Measurements from ENCODE around the gene SNAI3.

Gene SNAI3

DNA sequence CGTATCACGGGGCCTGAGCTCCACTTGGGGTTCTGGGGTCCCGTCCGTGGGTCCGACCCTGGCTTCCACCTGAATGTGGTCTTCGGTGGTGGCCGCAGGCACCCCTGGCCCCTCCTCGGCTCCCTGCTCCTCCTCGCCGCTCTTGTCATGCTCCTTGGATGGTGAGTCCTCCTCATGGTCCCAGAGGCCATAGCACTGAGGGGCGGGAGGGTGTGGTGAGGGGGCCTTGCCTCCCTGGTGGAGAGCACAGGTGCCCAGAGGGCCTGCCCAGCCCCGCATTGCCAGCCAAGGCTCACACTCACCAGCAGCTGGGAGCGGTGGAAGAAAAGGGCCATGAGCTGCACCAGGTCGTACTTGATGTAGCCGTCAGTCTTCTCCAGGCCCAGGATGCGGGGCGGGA is 34.9 kb upstream of the SNAI3 start:
- no peak for DNase-seq

DNA sequence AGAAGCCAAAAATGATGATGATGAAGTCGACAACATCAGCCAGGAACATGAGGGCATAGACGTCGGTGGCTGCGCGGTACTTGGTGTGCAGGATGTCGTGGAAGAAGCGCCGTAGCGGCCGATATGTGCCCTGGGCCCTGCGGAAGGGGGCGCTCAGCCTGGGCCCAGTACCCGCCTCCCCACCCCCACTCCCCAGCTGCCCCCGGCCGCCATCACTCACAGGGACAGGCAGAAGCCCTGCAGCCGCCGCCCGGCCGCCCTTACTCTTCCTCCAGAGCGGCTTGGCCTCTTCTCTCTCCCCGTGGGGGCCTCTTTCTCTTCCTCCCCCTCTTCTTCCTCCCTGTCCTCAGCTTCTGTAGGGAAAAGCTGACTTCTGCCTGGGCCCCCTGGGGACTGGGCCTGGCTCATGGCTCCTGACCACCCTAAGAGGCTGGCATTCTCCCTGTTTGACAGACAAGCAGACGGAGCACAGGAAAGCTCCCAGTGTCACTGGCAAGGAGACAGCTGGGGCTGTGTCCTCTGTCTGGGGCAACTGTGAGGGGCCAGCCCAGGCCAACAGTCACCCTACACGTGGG is 34.2 kb upstream of the SNAI3 start:
- DNase-seq, result no peak

DNA sequence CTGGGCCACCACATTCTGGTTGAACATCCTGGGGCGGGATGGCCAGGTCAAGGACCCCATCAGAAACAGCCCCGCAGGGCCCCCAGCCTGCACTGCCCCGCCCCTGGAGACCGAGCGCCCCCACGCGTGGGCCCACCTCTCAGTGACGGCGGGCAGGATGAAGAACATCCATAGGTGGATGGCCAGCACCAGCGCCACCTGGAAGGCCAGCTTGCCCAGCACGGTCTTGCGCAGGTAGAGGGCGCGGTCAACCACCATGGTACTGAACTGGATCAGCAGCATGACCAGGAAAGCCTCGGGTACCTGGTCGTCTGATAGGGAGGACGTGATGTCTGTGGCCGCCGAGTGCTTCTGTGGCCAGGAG is 33.6 kb upstream of the SNAI3 start:
- DNase-seq, result no peak

DNA sequence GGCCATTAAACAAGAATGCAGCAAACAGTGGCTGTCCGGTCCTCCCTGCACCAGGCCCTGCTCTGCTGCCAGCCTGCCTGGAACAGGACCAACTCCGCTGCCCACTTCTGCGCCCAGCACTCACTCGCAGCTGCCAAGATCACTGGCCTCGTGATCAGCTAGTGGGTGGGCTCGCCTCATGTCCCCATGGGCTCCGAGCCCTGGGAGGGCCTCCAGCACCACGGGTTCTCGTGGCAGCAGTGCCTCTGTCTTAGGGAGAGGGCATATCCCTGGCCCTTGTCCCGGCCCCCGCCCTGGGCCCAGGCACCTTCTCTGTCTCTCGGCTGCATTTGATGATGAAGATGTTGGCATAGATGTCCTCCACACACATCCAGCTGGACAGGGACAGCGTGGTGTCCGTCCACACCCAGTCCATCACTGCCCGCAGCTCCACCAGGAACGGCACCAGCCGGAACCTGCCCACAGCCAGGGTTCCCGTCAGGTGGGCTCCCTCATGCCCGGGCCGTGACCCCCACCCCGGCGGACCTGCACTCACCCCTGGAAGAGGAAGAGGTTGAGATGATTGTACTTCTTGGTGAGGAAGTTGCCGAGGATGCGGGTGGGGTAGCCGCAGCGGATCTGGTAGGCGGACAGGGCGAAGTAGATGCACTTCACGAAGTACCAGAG is 33.1 kb upstream of the SNAI3 start:
- DNase-seq, result no peak

DNA sequence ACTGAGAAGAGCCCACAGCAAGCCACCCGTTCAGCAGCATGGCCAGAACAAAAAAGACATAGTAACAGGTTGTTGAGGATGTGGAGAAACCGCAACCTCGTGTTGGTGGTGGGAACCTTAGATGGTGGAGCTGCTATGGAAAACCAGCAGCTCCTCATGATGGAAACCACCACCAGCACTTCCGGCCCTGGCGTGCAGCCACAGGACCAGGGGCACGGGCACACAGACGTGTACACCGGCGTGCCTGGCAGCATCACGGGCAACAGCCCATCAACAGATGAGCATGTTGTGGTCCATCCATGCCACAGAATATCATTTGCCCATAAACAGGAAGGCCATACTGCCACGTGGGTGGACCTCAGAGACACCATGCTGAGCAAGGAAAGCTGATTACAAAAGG is 31.9 kb upstream of the SNAI3 start:
- no peak for DNase-seq

DNA sequence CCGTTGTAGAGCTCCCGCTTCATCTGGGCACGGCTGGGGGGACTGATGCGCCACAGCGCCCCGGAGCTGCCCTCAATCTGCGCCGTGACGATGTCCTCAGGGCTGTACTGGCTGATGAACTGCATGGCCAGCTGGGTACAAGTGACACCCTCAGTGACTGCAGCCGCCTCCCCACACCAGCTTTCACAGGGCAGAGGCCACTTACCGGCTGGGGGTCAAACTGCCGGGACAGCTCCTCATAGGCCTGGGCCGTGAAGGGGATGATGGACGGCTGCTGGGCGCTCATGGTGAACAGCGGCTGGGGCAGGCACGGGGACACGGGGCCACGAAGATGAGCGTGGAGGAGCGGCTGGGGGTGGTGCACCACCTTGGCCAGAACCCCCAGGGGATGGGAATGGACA is 30.3 kb upstream of the SNAI3 start:
- no peak for DNase-seq

DNA sequence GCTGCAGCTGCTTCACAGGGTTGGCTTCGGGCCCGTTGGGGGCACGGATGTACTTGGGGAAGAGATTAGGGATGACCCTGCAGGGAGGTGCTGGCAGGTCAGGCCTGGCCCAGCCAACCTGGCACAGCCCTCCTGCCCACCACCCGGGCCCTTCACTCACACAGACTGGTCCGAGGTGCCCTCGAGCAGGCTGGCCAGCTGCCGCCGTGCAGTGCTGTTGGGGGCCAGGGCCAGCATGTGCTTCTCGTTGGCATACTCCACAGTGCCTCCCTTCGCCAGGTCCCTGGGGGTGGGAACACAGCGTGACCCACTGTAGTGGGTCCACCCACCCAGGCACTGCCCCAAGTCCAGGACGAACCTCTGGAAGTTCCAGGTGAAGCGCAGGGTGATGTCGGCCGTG is 29.9 kb upstream of the SNAI3 start:
- no peak for DNase-seq

DNA sequence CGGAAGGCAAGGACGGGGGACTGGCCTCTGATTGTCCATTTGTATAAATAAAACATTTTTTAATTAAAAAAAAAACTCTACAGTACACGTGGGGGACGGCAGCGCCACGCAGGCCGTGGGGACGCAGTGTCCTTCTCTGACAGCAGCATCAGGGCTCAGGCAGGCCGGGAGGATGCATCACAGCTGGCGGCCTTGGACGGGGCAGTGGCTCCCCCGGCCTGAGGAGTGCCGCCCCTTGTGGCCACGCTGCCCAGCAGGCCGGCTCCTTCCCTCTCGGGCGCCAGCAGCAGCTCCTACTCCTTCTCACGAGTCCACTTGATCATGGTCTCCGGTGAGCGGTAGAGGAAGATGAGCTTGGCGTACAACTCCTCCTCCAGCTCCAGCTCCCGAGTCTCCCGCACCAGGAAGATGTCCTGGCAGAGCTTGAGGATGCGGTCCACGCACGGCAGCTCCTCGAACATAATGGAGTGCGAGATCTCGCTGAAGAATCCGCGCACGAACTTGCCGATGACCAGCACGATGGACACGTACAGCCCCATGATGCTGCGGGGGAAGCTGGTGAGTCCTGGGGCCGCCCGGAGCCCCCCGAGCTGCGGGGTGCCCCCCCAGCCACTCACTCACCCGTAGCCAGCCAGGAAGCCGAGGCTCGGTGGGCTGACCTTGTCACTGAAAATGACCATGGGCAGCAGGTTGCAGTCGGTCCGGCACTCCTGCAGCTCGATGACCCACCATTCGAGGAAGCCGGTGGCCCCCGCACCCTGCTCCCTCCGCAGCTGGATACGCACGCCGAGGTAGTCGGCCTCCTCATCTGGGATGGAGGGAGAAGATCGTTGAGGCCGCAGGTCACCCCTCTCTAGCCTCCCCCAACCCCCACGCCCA is 29.2 kb upstream of the SNAI3 start:
- no peak for DNase-seq

DNA sequence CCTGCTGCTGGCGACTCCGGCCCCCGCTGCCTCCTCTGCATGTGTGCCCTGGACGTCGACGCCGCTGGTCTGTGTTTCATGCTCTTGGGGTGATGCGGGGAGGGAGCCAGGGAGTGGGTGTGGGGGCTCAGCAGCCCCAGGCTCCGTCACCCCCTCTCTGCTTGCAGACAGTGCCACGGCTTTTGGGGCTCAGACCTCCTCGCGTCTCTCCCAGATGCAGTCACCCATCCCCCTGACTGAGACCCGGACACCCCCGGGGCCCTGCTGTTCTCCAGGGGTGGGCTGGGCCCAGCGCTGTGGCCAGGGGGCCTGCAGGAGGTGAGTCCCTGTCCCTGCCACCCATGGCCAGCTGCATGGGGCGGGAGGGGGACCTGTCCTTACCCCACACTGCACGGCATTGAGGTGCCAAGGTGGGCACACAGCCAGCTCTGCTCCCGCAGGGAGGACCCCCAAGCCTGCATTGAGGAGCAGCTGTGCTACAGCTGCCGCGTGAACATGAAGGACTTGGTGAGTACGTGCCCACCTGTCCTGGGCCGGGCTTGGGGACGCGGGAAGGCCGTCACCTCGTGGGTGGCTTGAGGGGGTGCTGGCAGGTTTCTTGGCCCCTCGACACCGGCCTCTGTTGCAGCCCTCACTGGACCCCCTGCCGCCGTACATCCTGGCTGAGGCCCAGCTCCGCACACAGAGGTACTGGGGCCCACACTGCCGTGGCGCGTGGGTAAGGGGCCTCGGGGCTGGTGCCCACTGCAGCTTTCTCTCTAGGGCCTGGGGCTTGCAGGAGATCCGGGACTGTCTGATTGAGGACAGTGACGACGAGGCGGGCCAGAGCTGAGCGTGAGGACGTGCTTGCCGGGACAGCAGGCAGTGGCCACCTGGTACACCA is 28.4 kb upstream of the SNAI3 start:
- no peak for DNase-seq

DNA sequence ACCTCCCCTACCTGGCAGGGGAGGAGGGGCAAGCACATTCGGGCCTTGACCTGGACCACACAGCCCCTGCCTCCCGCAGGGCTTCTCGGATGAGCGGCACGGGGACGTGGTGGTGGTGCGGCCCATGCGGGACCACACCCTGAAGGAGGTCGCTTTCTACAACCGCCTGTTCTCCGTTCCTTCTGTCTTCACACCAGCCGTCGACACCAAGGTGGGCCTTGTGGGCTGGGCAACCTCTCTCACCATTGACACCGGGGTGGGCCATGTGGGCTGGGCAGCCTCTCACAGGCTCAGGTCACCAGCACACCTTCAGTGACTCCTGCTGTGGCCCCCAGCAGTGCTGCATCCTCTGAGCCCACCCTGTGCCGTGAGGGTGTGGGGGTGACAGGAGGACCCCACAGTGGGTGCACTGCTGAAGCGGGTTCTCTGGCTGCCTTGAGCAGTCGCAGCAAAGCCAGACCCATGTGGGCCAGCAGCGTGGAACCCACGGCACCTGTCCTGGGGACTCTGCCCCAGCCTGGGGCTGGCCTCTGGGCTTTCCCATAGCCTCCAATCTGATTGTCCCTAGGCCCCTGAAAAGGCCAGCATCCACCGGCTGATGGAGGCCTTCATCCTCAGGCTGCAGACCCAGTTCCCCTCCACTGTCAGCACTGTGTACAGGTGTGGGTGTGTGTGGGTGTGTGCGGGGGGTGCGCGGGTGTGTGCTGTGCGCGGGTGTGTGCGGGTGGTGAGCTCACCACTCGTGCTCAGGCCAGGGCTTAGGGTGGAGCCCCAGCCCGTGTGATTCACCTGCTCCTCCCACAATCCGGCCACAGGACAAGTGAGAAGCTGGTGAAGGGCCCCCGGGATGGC is 27.5 kb upstream of the SNAI3 start:
- DNase-seq, result no peak

DNA sequence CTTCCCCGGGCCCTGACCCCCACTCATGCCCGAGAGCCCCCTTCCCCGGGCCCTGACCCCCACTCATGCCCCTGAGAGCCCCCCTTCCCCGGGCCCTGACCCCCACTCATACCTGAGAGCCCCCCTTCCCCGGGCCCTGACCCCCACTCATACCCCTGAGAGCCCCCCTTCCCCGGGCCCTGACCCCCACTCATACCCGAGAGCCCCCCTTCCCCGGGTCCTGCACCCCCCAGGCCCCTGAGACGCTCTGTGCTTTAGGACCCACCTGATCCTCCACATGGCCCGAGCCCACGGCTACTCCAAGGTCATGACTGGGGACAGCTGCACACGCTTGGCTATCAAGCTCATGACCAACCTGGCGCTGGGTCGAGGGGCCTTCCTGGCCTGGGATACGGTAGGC is 26.7 kb upstream of the SNAI3 start:
- DNase-seq, result no peak

DNA sequence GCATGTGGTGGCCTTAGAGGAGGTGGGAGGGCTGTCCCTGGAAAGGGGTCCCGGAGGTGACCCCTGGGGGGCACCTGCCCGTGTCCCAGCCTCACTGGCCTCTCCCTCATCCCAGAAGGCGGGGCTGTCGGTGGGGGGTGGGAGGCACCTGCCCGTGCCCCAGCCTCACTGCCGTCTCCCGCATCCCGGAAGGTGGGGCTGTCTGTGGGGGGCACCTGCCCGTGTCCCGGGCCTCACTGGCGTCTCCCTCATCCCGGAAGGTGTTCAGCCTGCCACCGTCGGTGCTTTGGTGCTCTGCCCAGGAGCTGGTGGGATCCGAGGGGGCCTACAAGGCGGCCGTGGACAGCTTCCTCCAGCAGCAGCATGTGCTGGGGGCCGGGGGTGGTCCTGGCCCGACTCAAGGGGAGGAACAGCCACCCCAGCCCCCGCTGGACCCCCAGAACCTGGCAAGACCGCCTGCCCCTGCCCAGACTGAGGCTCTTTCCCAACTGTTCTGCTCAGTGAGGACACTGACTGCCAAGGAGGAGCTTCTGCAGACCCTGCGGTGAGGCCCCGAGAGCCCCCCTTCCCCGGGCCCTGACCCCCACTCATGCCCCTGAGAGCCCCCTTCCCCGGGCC is 26.2 kb upstream of the SNAI3 start:
- DNase-seq, result no peak

DNA sequence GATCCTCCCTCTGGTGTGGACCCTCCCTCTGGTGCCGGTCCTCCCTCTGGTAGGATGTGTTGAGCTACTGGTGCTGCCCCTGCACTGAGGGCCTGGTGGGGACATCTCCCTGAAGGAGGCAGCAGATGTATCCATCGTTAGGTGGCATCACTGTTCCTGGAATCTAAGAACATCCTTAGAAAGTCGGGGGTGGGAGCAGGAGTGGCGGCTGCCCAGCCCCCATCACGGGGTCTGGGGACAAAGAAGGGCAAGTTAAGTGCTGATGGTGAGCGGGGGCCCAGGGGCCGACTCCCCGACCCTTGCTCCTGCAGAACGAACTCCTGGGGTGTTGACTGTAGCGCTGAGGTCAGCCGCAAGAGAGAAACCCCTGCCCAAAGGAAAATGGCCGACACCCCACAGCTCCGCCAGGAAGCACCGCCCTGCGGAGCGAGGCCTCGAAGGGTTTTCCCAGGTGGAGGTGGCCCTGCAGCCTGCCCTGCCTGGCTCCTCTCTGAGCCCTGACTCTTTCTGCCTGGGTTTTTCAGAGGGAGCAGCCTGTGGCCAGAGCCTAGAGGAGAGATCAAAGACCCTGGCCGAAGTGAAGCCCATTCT is 25.5 kb upstream of the SNAI3 start:
- DNase-seq, result no peak

DNA sequence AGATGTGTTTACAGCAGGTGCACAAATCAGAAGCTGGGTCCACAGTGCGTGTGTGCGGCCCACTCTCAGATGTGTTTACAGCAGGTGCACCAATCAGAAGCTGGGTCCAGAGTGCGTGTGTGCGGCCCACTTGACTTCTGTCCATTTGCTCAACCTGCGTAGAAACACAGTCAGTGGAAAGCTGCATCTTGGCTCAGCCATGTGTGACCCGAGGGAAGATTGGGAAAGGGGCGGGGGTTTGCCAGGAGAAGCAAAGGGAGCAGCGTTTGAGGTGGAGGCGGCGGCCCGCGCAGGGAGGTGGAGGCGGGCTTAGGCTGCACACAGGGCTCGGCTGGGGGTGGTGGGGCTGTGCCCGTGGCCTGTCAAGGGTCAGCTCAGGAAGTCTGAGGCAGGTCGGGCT is 24.2 kb upstream of the SNAI3 start:
- no peak for DNase-seq

DNA sequence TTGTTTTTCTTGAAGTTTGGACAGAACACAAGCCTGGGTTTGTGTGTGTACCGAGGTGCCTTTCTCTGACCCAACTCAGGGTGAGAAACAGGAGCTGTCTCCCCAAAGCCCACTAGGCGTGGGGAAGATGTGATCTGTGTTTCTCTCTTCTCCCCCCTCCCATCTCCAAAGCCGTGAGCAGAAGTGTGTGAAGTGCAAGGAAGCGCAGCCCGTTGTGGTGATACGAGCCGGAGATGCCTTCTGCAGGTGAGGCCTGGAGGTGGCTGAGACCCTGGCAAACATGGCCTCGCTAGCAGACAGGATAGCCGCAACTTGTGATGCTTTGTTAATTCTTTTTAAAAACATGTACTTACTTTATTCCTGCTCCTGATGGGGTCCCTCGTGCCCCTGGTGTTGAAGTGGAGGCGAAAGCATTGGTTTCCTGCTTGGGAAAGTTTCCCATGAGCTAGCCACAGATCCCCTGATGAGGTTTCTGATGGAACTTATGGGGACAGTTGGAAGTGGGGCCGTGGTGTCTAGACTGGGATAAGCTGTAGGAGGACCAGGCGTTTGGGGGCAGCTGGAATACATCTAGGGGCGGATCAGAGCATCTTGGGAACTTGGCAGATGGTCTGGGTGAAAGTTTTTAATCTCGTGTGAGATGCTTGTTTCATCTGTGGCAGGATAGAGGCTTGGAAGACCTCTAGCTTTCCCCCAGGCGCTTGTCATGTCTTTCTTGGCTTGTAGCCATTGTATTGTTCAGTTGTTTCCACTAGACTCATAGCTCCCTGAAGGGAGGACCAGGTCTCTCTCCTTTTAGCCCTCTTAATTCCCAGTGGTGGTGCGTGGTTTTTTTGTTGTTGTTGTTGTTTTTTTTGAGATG is 20.9 kb upstream of the SNAI3 start:
- DNase-seq, result no peak

DNA sequence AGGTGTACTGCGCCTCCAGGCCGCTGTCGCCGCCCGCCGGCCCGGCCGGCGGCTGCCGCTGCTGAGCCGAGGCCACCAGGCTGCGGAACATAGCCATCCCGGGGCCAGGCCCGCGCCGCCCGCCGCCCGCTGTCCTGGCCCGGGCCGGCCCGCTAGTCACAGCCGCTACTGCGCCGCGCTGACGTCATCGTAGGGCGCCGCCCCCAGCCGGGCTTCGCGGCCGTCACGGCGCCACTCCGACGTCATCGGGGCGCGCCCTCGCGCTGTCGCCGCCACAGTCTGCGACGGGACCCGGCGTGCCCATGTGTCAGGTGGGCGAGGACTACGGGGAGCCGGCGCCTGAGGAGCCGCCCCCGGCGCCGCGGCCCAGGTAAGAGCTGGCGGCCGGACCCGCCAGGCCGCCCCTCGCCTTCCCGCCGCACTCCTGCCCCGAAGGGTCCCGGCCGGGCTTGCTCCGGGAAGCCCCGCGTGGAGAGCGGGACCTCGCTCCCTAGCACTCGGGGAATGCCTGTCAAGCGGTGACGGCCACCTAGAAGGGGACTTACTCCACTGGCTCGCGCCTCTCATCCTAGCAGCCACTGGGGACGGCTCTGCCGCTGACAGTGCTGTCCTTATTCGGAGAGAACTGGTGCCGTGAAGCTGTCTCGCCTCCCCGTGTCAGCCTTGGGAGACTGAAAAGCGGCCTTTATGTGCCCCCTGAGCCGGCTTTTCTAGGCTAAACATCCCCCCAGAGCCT is 20.1 kb upstream of the SNAI3 start, which contains the start of the genes CTU2 and RNF166:
Gene CTU2 (plus strand): TSS at position 275 of the 736 bp plus-strand sequence. CDS start 28 bp downstream, at position 303.
Gene RNF166 (minus strand): TSS at position 180 of the 736 bp plus-strand sequence. CDS start 83 bp downstream, at position 97.
- peak; percentile 94 for DNase-seq

DNA sequence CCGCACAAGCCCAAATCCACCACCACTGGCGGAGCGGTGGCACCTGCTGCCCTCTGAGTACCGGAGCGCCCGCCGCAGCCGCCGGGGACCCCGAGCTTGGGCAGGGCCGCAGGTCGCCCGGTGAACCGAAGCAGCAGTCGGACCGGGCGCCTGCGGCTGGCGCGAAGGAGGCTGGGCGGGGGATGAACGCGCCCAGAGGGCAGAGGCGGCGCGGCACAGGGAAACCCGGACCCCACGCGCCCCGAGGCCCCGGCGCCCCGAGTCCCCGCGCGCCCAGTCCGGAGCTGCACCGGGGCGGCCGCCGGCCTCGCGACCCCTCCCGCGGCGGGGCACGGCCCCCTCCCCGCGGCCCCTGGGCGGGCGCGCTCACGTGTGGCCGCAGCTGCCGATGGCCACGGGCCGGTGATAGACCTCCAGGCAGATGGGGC is 19.5 kb upstream of the SNAI3 start:
- DNase-seq, result no peak

DNA sequence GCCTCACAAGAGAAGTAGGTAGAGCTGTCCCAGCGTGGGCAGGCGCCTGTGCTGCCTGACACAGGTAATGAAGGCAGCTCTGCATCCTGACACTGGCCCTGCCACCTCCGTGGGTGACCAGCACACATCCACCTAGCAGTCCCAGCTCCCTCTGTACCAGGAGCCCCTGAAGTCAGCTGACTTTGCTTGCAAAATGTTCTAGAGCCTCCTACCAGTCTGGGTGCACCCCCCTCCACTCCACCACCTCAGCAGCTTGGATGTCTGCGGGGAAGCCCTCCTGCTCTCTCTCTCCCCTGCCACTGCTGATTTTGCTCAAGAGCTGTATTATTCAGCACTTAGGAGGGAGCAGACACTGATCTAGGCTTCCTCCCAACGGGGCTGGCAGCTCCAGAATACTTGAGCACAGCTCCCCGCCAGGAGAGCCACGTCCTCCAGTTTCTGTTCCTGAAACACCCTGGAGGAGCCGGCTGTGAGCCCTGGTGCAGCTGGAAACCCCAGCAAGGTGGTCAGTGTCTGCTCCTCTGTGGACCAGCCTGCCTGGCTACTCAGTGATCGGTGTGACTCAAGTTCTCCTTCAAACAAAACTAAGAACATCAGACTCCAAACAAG is 18.9 kb upstream of the SNAI3 start:
- peak; percentile 56 for DNase-seq

Measured in hematopoietic multipotent progenitor cell treated with erythropoietin and hydrocortisone succinate and interleukin-3 and kit ligand, for 4 days (in vitro differentiated cells).